ENCODE measurements around the gene RPL18. TPM values are rescaled to one million over a fixed set of nuclear protein-coding genes. Genes with fewer than 3 reads are reported as not detected.
A peak's percentile ranks its signal among the peaks of the same experiment; 100 is the strongest.

The RPL18 gene
- total RNA-seq, 1 donor from 2014 or later = 4,233 TPM

- no peak for TF ChIP-seq CTCF (IDR thresholded peaks at IDR 0.05; ENCODE audit: insufficient read depth, low read length, severe bottlenecking)
- DNase-seq (ENCODE audit: low read depth) (no peak), FAIRE-seq (no peak)
- Histone ChIP-seq H3K36me3 (ENCODE audit: control insufficient read depth, insufficient read depth, low read length) (peaks cover 26% of the 10 kb centered on the region), H3K27me3 (ENCODE audit: control insufficient read depth, insufficient read depth, low read length) (no peaks in the 10 kb centered on the region), H3K4me3 (ENCODE audit: low read depth, low read length) (peak overlapping the region; percentile 83)
These were observed 961 bp upstream of the RPL18 start for GRCh38 chr19:48619692-48620585.

- TF ChIP-seq CTCF (IDR thresholded peaks at IDR 0.05; ENCODE audit: insufficient read depth, low read length, severe bottlenecking) = no peak
- FAIRE-seq (no peak), DNase-seq (ENCODE audit: low read depth) (no peak)
- Histone ChIP-seq H3K36me3 (ENCODE audit: control insufficient read depth, insufficient read depth, low read length) (peaks cover 28% of the 10 kb centered on the region), H3K4me3 (ENCODE audit: low read depth, low read length) (peak overlapping the region; percentile 83), H3K27me3 (ENCODE audit: control insufficient read depth, insufficient read depth, low read length) (no peaks in the 10 kb centered on the region)
These were observed 581 bp downstream of the RPL18 start for GRCh38 chr19:48618278-48618915.

GRCh38 chr19:48617146-48617937 lies 1.6 kb downstream of the RPL18 start:
- FAIRE-seq = no peak
- H3K4me3 ChIP-seq (ENCODE audit: low read depth, low read length) = peak overlapping the region; percentile 83
- no peak for DNase-seq (ENCODE audit: low read depth)
- no peak for TF ChIP-seq CTCF (IDR thresholded peaks at IDR 0.05; ENCODE audit: insufficient read depth, low read length, severe bottlenecking)
- H3K27me3 ChIP-seq (ENCODE audit: control insufficient read depth, insufficient read depth, low read length) = no peaks in the 10 kb centered on the region
- H3K36me3 ChIP-seq (ENCODE audit: control insufficient read depth, insufficient read depth, low read length) = peaks cover 28% of the 10 kb centered on the region

GRCh38 chr19:48616491-48617056 lies 2.4 kb downstream of the RPL18 start:
- no peaks in the 10 kb centered on the region for H3K27me3 ChIP-seq (ENCODE audit: control insufficient read depth, insufficient read depth, low read length)
- peaks cover 28% of the 10 kb centered on the region for H3K36me3 ChIP-seq (ENCODE audit: control insufficient read depth, insufficient read depth, low read length)
- TF ChIP-seq CTCF (IDR thresholded peaks at IDR 0.05; ENCODE audit: insufficient read depth, low read length, severe bottlenecking) = no peak
- no peak overlapping the region for H3K4me3 ChIP-seq (ENCODE audit: low read depth, low read length)
- no peak for DNase-seq (ENCODE audit: low read depth)
- no peak for FAIRE-seq

- H3K4me3 ChIP-seq (ENCODE audit: low read depth, low read length) = no peak overlapping the region
- TF ChIP-seq CTCF (IDR thresholded peaks at IDR 0.05; ENCODE audit: insufficient read depth, low read length, severe bottlenecking) = no peak
- FAIRE-seq = no peak
These were observed 2.9 kb downstream of the RPL18 start for GRCh38 chr19:48616041-48616436.

More at GRCh38 chr19:48616041-48616436, 2.9 kb downstream of the RPL18 start:
- no peak for DNase-seq (ENCODE audit: low read depth)
- Histone ChIP-seq H3K36me3 (ENCODE audit: control insufficient read depth, insufficient read depth, low read length) (peaks cover 28% of the 10 kb centered on the region), H3K27me3 (ENCODE audit: control insufficient read depth, insufficient read depth, low read length) (no peaks in the 10 kb centered on the region)

Data from bronchial epithelial cell (primary cell).